Liver (tissue), 9 donors: Measurements from ENCODE around the gene SRCAP. TPM values are rescaled to one million over a fixed set of nuclear protein-coding genes. Genes with fewer than 3 reads are reported as not detected.

Experiments
- DNase-seq: peaks from one replicate; pipeline ENCODE4 v3.0.0-alpha.2; 2017; ENCODE audit warnings: low spot score
- H3K27ac ChIP-seq, 2 donors: one replicate each; pipeline ENCODE4 v1.7.0; 2013; ENCODE audit warnings: inconsistent platforms in 2 of 2, low read length in 2 of 2, control low read depth in 1 of 2, low read depth in 1 of 2, mild to moderate bottlenecking in 1 of 2
- H3K27me3 ChIP-seq, 4 donors: one replicate each; pipeline versions ENCODE4 v1.6.1 to v1.7.0; 2013; ENCODE audit warnings: low read length in 3 of 4, inconsistent platforms in 1 of 4, mild to moderate bottlenecking in 1 of 4, moderate library complexity in 1 of 4; ENCODE audit not compliant: control insufficient read depth in 4 of 4, insufficient read depth in 4 of 4
- H3K36me3 ChIP-seq, 4 donors: one replicate each; pipeline versions ENCODE4 v1.6.1 to v1.7.0; 2013; ENCODE audit warnings: low read length in 3 of 4, mild to moderate bottlenecking in 3 of 4, low read depth in 1 of 4, moderate library complexity in 1 of 4; ENCODE audit not compliant: control insufficient read depth in 4 of 4, insufficient read depth in 3 of 4
- H3K4me1 ChIP-seq, 4 donors: one replicate each; pipeline versions ENCODE4 v1.6.1 to v1.7.0; 2013; ENCODE audit warnings: low read length in 3 of 4, mild to moderate bottlenecking in 3 of 4, moderate library complexity in 1 of 4; ENCODE audit not compliant: control insufficient read depth in 4 of 4, insufficient read depth in 4 of 4
- H3K4me3 ChIP-seq, 3 donors: one replicate each; pipeline versions ENCODE4 v1.6.1 to v1.7.0; 2013; ENCODE audit warnings: low read length in 3 of 3, control low read depth in 1 of 3, low read depth in 1 of 3, mild to moderate bottlenecking in 1 of 3
- H3K9ac ChIP-seq, 2 donors: one replicate each; pipeline ENCODE4 v1.7.0; 2013; ENCODE audit warnings: low read length in 2 of 2, mild to moderate bottlenecking in 2 of 2, moderate library complexity in 2 of 2, control low read depth in 1 of 2, low read depth in 1 of 2
- H3K9me3 ChIP-seq, 4 donors: one replicate each; pipeline versions ENCODE4 v1.6.1 to v1.7.0; 2013; ENCODE audit warnings: low read length in 3 of 4; ENCODE audit not compliant: control insufficient read depth in 4 of 4
- ATF3 ChIP-seq: IDR thresholded peaks from 2 replicates; pipeline ENCODE4 v1.6.1; 2016; ENCODE audit warnings: antibody characterized with exemption
- CTCF ChIP-seq: fragments of 150-350 bp; IDR thresholded peaks from 2 replicates; pipeline ENCODE4 v1.5.1; 2017; ENCODE audit warnings: improper control_type of control experiment, low read depth, low read length; ENCODE audit not compliant: missing input control
- EGR1 ChIP-seq, 2 donors: IDR thresholded peaks; 2 replicates each; pipeline ENCODE4 v1.6.1; 2016 to 2018; ENCODE audit warnings: antibody characterized with exemption in 2 of 2, low read depth in 2 of 2
- FOXA1 ChIP-seq: IDR thresholded peaks from 2 replicates; pipeline ENCODE4 v1.6.1; 2016; ENCODE audit warnings: antibody characterized with exemption
- FOXA2 ChIP-seq: IDR thresholded peaks from 2 replicates; pipeline ENCODE4 v1.6.1; 2016; ENCODE audit warnings: antibody characterized with exemption
- GABPA ChIP-seq, 2 donors: IDR thresholded peaks in 1 of 2; conservative IDR thresholded peaks in 1 of 2; 2 replicates each; pipeline ENCODE4 v1.6.1; 2016; ENCODE audit warnings: antibody characterized with exemption in 2 of 2, mild to moderate bottlenecking in 1 of 2, moderate library complexity in 1 of 2
- HNF4A ChIP-seq, 2 donors: conservative IDR thresholded peaks; 2 replicates each; pipeline ENCODE4 v1.6.1; 2016; ENCODE audit warnings: antibody characterized with exemption in 2 of 2, mild to moderate bottlenecking in 2 of 2
- HNF4G ChIP-seq: IDR thresholded peaks from 2 replicates; pipeline ENCODE4 v1.6.1; 2016; ENCODE audit warnings: antibody characterized with exemption
- JUND ChIP-seq, 2 donors: IDR thresholded peaks; 2 replicates each; pipeline ENCODE4 v1.6.1; 2016; ENCODE audit warnings: antibody characterized with exemption in 2 of 2
- MAX ChIP-seq: IDR thresholded peaks from 2 replicates; pipeline ENCODE4 v1.6.1; 2016; ENCODE audit warnings: antibody characterized with exemption
- NR2F2 ChIP-seq: IDR thresholded peaks from 2 replicates; pipeline ENCODE4 v1.6.1; 2016; ENCODE audit warnings: antibody characterized with exemption
- RAD21 ChIP-seq, 2 donors: IDR thresholded peaks; 2 replicates each; pipeline ENCODE4 v1.6.1; 2016; ENCODE audit warnings: antibody characterized with exemption in 2 of 2, mild to moderate bottlenecking in 2 of 2
- RXRA ChIP-seq, 2 donors: IDR thresholded peaks; 2 replicates each; pipeline ENCODE4 v1.6.1; 2017 to 2018; ENCODE audit warnings: antibody characterized with exemption in 2 of 2, mild to moderate bottlenecking in 1 of 2
- SP1 ChIP-seq: IDR thresholded peaks from 2 replicates; pipeline ENCODE4 v1.6.1; 2018; ENCODE audit warnings: antibody characterized with exemption, mild to moderate bottlenecking
- TAF1 ChIP-seq: conservative IDR thresholded peaks from 2 replicates; pipeline ENCODE4 v1.6.1; 2016; ENCODE audit warnings: antibody characterized with exemption, mild to moderate bottlenecking
- YY1 ChIP-seq: IDR thresholded peaks from 2 replicates; pipeline ENCODE4 v1.6.1; 2016; ENCODE audit warnings: antibody characterized with exemption, mild to moderate bottlenecking
- WGBS: extraction: QIAGEN DNeasy Blood & Tissue Kit; methylation state at CpG from one replicate; pipeline ENCODE4 v1.1.7; 2013; 5-methylcytosine and 5-hydroxymethylcytosine counted together
- polyA plus RNA-seq, 2 donors: library from polyadenylated mRNA; stranded (reverse) in 1 of 2; unstranded in 1 of 2; fragments of 200-250 nt in 1 of 2; fragments of >200 nt in 1 of 2; fragmentation: Nextera tagmentation in 1 of 2; extraction: Ambion mirVana in 1 of 2; gene quantifications; one replicate each; pipeline versions ENCODE4 v1.2.1 to v1.2.3, GENCODE V29; 2013 to 2015
- total RNA-seq, 2 donors: library from RNA; depleted of rRNA; stranded (reverse); fragments of >200 nt; gene quantifications; one replicate each; pipeline ENCODE4 v1.2.3, GENCODE V29; 2014
- TF ChIP-seq, protein P1 (sequence below): IDR thresholded peaks from 2 replicates; pipeline ENCODE4 v1.6.1; 2016; ENCODE audit warnings: antibody characterized with exemption
- TF ChIP-seq, protein P2 (sequence below): IDR thresholded peaks from 2 replicates; pipeline ENCODE4 v1.6.1; 2016; ENCODE audit warnings: antibody characterized with exemption, mild to moderate bottlenecking
- donor health status: healthy.
- donor health status: healthy.
- donor health status: healthy.
- donor health status: healthy.
- donor health status: healthy.

Gene SRCAP
- total and polyA plus RNA-seq, 4 donors, result 7.6 to 27.7 (median 17.7) TPM

DNA sequence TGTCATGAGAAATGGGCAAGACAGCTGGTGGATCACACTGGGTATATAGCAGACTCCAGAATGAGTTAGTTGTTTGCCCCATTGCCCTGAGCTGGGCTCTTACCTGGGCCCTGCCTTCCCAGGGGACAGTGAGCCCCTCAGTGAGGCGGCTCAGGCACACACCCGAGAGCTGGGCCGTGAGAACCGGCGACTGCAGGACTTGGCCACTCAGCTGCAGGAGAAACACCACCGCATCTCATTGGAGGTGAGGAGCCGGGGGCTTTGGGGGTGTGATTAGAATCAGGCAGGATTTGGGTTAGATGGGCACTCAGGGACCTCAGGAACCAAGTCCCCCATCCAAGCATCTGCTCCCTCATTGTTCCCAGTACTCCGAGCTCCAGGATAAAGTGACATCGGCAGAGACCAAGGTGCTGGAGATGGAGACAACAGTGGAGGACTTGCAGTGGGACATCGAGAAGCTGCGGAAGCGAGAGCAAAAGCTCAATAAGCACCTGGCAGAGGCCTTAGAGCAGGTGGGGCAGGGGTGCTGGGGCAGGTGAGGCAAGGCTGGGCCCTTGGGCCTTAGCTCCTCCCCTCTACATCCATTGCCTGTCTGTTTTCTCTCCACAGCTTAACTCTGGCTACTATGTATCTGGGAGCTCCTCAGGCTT, 66.0 kb downstream of the SRCAP start:
- no peak overlapping the region for H3K4me3 ChIP-seq
- TF ChIP-seq TAF1 (no peak), RXRA (IDR thresholded peaks at IDR 0.05) (no peak), HNF4G (no peak), NR2F2 (no peak), YY1 (no peak), SP1 (no peak), RAD21 (IDR thresholded peaks at IDR 0.05) (no peak), EGR1 (IDR thresholded peaks at IDR 0.05; ENCODE audit: low read depth in 2 of 2) (no peak), HNF4A (conservative IDR thresholded peaks at IDR 0.05) (no peak), FOXA2 (no peak), FOXA1 (no peak), ATF3 (no peak), JUND (IDR thresholded peaks at IDR 0.05) (no peak), CTCF (no peak)
- TF ChIP-seq, protein P1, sequence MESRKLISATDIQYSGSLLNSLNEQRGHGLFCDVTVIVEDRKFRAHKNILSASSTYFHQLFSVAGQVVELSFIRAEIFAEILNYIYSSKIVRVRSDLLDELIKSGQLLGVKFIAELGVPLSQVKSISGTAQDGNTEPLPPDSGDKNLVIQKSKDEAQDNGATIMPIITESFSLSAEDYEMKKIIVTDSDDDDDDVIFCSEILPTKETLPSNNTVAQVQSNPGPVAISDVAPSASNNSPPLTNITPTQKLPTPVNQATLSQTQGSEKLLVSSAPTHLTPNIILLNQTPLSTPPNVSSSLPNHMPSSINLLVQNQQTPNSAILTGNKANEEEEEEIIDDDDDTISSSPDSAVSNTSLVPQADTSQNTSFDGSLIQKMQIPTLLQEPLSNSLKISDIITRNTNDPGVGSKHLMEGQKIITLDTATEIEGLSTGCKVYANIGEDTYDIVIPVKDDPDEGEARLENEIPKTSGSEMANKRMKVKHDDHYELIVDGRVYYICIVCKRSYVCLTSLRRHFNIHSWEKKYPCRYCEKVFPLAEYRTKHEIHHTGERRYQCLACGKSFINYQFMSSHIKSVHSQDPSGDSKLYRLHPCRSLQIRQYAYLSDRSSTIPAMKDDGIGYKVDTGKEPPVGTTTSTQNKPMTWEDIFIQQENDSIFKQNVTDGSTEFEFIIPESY, result no peak
- H3K27ac ChIP-seq, result no peak overlapping the region
- WGBS, result 97% methylated on average over 12 of the region's 12 CpGs
- H3K27me3 ChIP-seq, result no peaks in the 10 kb centered on the region
- H3K9me3 ChIP-seq, result no peaks in the 10 kb centered on the region
- H3K4me1 ChIP-seq, result peaks cover 4 to 29% (median 24%) of the 10 kb centered on the region in 4 donors
- DNase-seq, result no peak
- H3K36me3 ChIP-seq, result peaks cover 35 to 65% (median 56%) of the 10 kb centered on the region in 4 donors
- no peak overlapping the region for H3K9ac ChIP-seq

DNA sequence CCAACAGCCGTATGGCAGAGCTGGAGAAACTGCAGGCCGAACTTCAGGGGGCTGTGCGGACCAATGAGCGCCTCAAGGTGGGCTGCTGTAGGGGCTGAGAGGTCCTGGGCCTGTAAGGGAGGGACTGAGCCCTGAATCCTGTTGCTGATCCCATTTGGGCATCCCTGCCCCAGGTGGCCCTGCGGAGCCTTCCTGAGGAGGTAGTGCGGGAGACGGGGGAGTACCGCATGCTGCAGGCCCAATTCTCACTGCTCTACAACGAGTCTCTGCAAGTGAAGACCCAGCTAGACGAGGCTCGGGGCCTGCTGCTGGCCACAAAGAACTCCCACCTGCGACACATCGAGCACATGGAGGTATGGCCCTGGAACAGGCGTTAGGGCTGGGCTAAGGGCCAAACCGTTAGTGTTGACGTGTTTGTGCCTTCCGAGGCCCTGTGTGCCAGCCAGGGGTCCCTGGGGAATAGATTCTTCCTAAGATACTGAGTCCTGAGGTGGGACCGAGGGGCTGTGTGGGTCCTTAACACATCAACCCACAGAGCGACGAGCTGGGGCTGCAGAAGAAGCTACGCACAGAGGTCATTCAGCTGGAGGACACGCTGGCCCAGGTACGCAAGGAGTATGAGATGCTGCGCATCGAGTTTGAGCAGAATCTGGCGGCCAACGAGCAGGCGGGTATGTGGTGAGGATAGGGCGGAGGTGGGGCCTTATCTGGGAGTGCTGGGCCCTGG, 67.4 kb downstream of the SRCAP start:
- DNase-seq, result peak; percentile 79
- H3K4me1 ChIP-seq, result peaks cover 3 to 24% (median 18%) of the 10 kb centered on the region in 4 donors
- 94% methylated on average over 29 of the region's 29 CpGs for WGBS
- TF ChIP-seq YY1 (no peak), JUND (IDR thresholded peaks at IDR 0.05) (no peak), MAX (no peak), GABPA (IDR thresholded peaks at IDR 0.05 in 1 of 2, conservative IDR thresholded peaks at IDR 0.05 in 1 of 2) (no peak), ATF3 (no peak), RAD21 (IDR thresholded peaks at IDR 0.05) (no peak), HNF4A (conservative IDR thresholded peaks at IDR 0.05) (no peak), HNF4G (no peak), TAF1 (no peak), CTCF (no peak), FOXA1 (no peak), FOXA2 (no peak), RXRA (IDR thresholded peaks at IDR 0.05) (no peak), SP1 (no peak), NR2F2 (no peak), EGR1 (IDR thresholded peaks at IDR 0.05; ENCODE audit: low read depth in 2 of 2) (no peak)
- TF ChIP-seq, protein P2, sequence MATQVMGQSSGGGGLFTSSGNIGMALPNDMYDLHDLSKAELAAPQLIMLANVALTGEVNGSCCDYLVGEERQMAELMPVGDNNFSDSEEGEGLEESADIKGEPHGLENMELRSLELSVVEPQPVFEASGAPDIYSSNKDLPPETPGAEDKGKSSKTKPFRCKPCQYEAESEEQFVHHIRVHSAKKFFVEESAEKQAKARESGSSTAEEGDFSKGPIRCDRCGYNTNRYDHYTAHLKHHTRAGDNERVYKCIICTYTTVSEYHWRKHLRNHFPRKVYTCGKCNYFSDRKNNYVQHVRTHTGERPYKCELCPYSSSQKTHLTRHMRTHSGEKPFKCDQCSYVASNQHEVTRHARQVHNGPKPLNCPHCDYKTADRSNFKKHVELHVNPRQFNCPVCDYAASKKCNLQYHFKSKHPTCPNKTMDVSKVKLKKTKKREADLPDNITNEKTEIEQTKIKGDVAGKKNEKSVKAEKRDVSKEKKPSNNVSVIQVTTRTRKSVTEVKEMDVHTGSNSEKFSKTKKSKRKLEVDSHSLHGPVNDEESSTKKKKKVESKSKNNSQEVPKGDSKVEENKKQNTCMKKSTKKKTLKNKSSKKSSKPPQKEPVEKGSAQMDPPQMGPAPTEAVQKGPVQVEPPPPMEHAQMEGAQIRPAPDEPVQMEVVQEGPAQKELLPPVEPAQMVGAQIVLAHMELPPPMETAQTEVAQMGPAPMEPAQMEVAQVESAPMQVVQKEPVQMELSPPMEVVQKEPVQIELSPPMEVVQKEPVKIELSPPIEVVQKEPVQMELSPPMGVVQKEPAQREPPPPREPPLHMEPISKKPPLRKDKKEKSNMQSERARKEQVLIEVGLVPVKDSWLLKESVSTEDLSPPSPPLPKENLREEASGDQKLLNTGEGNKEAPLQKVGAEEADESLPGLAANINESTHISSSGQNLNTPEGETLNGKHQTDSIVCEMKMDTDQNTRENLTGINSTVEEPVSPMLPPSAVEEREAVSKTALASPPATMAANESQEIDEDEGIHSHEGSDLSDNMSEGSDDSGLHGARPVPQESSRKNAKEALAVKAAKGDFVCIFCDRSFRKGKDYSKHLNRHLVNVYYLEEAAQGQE, result no peak

More for the DNA sequence above, 67.4 kb downstream of the SRCAP start:
- H3K4me3 ChIP-seq, result no peak overlapping the region
- H3K36me3 ChIP-seq, result peaks cover 35 to 76% (median 61%) of the 10 kb centered on the region in 4 donors
- H3K9ac ChIP-seq, result no peak overlapping the region
- H3K9me3 ChIP-seq, result no peaks in the 10 kb centered on the region
- no peak overlapping the region for H3K27ac ChIP-seq
- H3K27me3 ChIP-seq, result no peaks in the 10 kb centered on the region
